Esophagus squamous epithelium (tissue), 5 donors: ENCODE results near the gene CNOT6L. TPM values are rescaled to one million over a fixed set of nuclear protein-coding genes. Genes with fewer than 3 reads are reported as not detected.
A peak's percentile ranks its signal among the peaks of the same experiment; 100 is the strongest.

Experiments used
- DNase-seq: peaks from one replicate; lab custom pipeline; 2025; lab: John Stamatoyannopoulos, UW
- H3K27ac ChIP-seq, 4 donors: fragments of 200-600 bp; sonication (generic); one replicate each; pipeline ENCODE4 v1.5.1; 2016 to 2019; ENCODE audit warnings: mild to moderate bottlenecking in 1 of 4
- H3K27me3 ChIP-seq, 4 donors: fragments of 200-600 bp; sonication (generic); 1 replicate in 3 of 4; 2 replicates in 1 of 4; pipeline versions ENCODE4 v1.5.1 to v1.6.0; 2017 to 2021; ENCODE audit warnings: antibody characterized with exemption in 1 of 4
- H3K36me3 ChIP-seq, 3 donors: fragments of 200-600 bp; sonication (generic); one replicate each; pipeline ENCODE4 v1.5.1; 2016 to 2019
- H3K4me1 ChIP-seq, 3 donors: fragments of 200-600 bp; sonication (generic); one replicate each; pipeline ENCODE4 v1.5.1; 2017 to 2019
- H3K4me3 ChIP-seq, 4 donors: fragments of 200-600 bp; sonication (generic); 1 replicate in 3 of 4; 2 replicates in 1 of 4; pipeline ENCODE4 v1.5.1; 2016 to 2019; ENCODE audit warnings: mild to moderate bottlenecking in 2 of 4, moderate library complexity in 1 of 4
- H3K9me3 ChIP-seq, 3 donors: fragments of 200-600 bp; sonication (generic); one replicate each; pipeline ENCODE4 v1.5.1; 2016 to 2019
- POLR2A ChIP-seq, 4 donors: fragments of 450-650 bp; IDR thresholded peaks; one replicate each; pipeline ENCODE4 v1.6.1; 2017; ENCODE audit warnings: antibody characterized with exemption in 4 of 4, mild to moderate bottlenecking in 4 of 4, moderate library complexity in 3 of 4
- WGBS, 2 donors: methylation state at CpG; one replicate each; pipeline ENCODE4 v1.1.5; 2018; 5-methylcytosine and 5-hydroxymethylcytosine counted together
- intact Hi-C: fragments of 100-400 bp; cut with DNase I; formaldehyde crosslinking; loops from one replicate; pipeline ENCODE4 v1.15.0; 2022
- total RNA-seq, 4 donors: library from RNA; depleted of rRNA; stranded (reverse); fragments of >200 nt; gene quantifications; one replicate each; pipeline ENCODE4 v1.1.0, GENCODE V29; 2016
- TF ChIP-seq, protein P1 (sequence below), 6 experiments: fragments of 450-650 bp in 4 of 6; fragments of 200-600 bp in 2 of 6; sonication (generic) in 2 of 6; IDR thresholded peaks; one replicate each; pipeline ENCODE4 v1.5.1; 2016 to 2019; ENCODE audit warnings: antibody characterized with exemption in 6 of 6, mild to moderate bottlenecking in 4 of 6, moderate library complexity in 4 of 6
- donor health status: DM: yes; HTN: yes; CAD: no.

The CNOT6L gene
- total RNA-seq, 4 donors from 2014 or later = 8.5 to 33.6 (median 15.7) TPM

DNA sequence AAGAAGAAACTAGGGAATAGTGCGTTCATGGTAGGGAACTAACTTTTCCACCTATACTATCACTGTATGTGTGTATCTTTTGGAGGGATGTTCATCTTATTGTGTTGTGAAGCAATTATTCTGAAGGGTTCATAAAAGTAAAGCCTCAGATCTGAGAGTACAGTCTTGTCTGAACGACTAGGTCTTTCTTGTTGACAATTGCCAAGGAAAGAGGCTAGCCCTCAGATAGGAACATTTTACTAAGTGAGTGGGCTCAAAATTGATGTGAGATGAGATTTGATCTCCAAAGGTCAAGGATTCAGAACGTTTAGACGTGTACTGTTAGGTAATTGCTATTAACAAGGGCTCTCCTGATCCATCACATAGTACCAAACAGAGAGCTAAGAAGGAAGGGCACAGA lies 15.2 kb upstream of the CNOT6L start:
- 66 to 77% methylated on average over 4 of the region's 4 CpGs for WGBS, 2 donors
- intact Hi-C loops = no loop called here
- no peaks in the 10 kb centered on the region for H3K36me3 ChIP-seq
- H3K9me3 ChIP-seq = no peaks in the 10 kb centered on the region
- TF ChIP-seq, protein P1, sequence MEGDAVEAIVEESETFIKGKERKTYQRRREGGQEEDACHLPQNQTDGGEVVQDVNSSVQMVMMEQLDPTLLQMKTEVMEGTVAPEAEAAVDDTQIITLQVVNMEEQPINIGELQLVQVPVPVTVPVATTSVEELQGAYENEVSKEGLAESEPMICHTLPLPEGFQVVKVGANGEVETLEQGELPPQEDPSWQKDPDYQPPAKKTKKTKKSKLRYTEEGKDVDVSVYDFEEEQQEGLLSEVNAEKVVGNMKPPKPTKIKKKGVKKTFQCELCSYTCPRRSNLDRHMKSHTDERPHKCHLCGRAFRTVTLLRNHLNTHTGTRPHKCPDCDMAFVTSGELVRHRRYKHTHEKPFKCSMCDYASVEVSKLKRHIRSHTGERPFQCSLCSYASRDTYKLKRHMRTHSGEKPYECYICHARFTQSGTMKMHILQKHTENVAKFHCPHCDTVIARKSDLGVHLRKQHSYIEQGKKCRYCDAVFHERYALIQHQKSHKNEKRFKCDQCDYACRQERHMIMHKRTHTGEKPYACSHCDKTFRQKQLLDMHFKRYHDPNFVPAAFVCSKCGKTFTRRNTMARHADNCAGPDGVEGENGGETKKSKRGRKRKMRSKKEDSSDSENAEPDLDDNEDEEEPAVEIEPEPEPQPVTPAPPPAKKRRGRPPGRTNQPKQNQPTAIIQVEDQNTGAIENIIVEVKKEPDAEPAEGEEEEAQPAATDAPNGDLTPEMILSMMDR (IDR thresholded peaks at IDR 0.05) = no peak
- no peak for TF ChIP-seq POLR2A (IDR thresholded peaks at IDR 0.05)
- H3K4me1 ChIP-seq = peaks cover 0 to 24% (median 4%) of the 10 kb centered on the region in 3 donors
- peak overlapping the region in 1 of 4 donors; percentile 58 for H3K27ac ChIP-seq
- no peak for DNase-seq
- no peak overlapping the region for H3K4me3 ChIP-seq
- peaks cover 0 to 7% (median 0%) of the 10 kb centered on the region in 4 donors for H3K27me3 ChIP-seq

DNA sequence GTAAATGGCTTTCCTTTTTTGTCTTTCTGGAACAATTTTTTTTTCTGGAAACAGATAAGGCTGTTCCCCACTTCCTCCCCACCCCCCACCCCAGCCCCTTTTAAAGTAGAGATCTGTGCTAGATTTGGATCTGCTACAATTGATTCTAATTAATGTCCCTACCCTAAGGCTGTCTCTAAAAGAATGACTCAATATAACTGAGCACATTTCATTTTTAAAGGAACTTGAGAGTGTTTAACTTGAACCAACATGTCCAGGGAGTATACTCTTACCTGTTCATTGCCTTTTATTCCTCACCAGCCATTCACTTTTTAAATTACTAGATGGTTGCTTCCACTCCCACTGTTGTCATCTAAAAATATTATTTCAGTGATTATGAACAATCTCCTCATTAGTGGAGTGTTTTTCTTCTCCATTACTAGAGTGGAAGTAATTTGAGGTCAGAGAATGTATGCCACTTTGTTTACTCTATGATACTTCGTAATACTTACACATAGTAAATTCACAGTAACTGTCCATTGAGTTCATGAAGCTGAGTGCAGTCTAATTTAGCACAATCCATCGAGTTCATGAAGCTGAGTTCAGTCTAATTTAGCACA lies 14.1 kb upstream of the CNOT6L start:
- H3K9me3 ChIP-seq = no peaks in the 10 kb centered on the region
- intact Hi-C loops = no loop called here
- TF ChIP-seq, protein P1 (IDR thresholded peaks at IDR 0.05) = no peak
- TF ChIP-seq POLR2A (IDR thresholded peaks at IDR 0.05) = no peak
- WGBS, 2 donors = 33 to 52% methylated on average over 2 of the region's 2 CpGs
- no peak overlapping the region for H3K4me3 ChIP-seq
- DNase-seq = no peak
- peak overlapping the region; percentile 32 to 67 (median 55) for H3K27ac ChIP-seq
- H3K4me1 ChIP-seq = peaks cover 0 to 24% (median 4%) of the 10 kb centered on the region in 3 donors
- H3K36me3 ChIP-seq = no peaks in the 10 kb centered on the region
- H3K27me3 ChIP-seq = peaks cover 0 to 7% (median 0%) of the 10 kb centered on the region in 4 donors

DNA sequence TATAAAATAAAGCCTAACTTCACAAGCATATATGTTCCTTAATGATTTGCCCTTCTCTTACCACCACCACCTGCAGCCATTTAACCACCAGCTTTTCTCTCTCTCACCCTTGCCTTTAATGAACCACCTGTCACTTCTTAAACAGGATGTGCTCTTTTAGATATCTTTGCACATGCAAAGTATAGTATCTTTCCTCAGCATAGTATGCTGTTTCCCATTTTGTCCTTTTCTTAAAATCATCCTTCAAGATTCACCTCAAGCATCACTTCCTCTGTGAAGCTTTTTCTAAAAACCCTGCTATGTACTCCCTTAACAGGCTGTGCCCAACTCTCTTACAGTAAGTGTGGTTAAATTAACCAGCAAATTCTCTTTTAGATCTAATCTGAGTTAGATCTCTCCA lies 8.2 kb upstream of the CNOT6L start:
- TF ChIP-seq, protein P1 (IDR thresholded peaks at IDR 0.05) = no peak
- no peak for TF ChIP-seq POLR2A (IDR thresholded peaks at IDR 0.05)
- Histone ChIP-seq H3K27me3 (peaks cover 0 to 7% (median 0%) of the 10 kb centered on the region in 4 donors), H3K4me1 (peaks cover 0 to 10% (median 0%) of the 10 kb centered on the region in 3 donors), H3K36me3 (no peaks in the 10 kb centered on the region), H3K4me3 (no peak overlapping the region), H3K27ac (no peak overlapping the region), H3K9me3 (no peaks in the 10 kb centered on the region)
- no peak for DNase-seq
- intact Hi-C loops = no loop called here

DNA sequence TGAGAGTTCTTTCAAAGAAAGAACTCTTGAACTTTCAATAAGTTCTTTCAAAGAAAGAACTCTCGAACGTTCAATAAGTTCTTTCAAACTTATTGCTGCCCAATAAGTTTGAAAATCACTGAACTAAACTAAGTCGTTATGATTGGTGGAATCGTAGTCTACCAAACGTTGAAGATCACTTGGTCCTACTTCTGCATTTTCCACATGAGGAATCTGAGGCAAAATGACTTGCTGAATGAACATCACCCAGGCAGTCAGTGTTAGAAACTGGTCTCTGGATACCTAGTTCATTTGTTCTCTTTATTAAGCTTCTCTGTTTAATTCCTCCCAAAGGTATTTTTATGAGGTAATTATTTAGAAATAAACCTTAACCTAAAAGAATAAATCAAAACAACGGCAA lies 7.1 kb upstream of the CNOT6L start:
- no peak for TF ChIP-seq POLR2A (IDR thresholded peaks at IDR 0.05)
- TF ChIP-seq, protein P1 (IDR thresholded peaks at IDR 0.05) = no peak
- WGBS, 2 donors = 79 to 84% methylated on average over 6 of the region's 6 CpGs
- intact Hi-C loops = no loop called here
- DNase-seq = no peak
- H3K27me3 ChIP-seq = no peaks in the 10 kb centered on the region
- H3K9me3 ChIP-seq = no peaks in the 10 kb centered on the region
- no peaks in the 10 kb centered on the region for H3K36me3 ChIP-seq
- H3K4me1 ChIP-seq = peaks cover 0 to 15% (median 7%) of the 10 kb centered on the region in 3 donors
- H3K27ac ChIP-seq = no peak overlapping the region
- no peak overlapping the region for H3K4me3 ChIP-seq

DNA sequence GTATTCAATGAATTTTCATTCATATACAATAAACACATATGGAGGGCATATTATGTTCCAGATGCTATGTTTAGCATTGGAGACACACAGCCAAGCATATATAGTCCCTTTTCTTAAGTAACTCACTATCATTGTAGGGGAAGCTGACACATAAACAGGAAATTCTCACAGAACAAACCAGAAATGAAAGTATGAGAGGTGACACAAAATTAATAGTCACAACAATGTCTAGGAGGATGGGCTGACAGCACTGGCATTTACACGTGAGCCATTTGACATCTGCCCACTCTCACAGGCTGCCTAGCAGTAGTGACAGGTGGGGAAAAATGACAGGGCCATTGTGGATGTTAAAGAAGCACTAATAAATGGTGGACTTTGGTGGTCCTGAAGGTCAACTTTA lies 2.6 kb upstream of the CNOT6L start:
- Histone ChIP-seq H3K4me3 (no peak overlapping the region), H3K36me3 (no peaks in the 10 kb centered on the region), H3K4me1 (peaks cover 0 to 35% (median 17%) of the 10 kb centered on the region in 3 donors), H3K27ac (peak overlapping the region; percentile 96 to 100 (median 98)), H3K9me3 (no peaks in the 10 kb centered on the region), H3K27me3 (no peaks in the 10 kb centered on the region)
- no peak for DNase-seq
- TF ChIP-seq, protein P1 (IDR thresholded peaks at IDR 0.05) = no peak
- peak in 1 of 4 donors; percentile 60 for TF ChIP-seq POLR2A (IDR thresholded peaks at IDR 0.05)
- intact Hi-C loops = no loop called here
- 13 to 25% methylated on average over 1 of the region's 1 CpG for WGBS, 2 donors
